Neural progenitor cell (in vitro differentiated cells): ENCODE results near the gene RPP14.

Source experiments
- CTCF ChIP-seq: fragments of 200-600 bp; sonication (generic); IDR thresholded peaks from 2 replicates; pipeline ENCODE4 v1.5.1; 2017; ENCODE audit warnings: antibody characterized with exemption, mild to moderate bottlenecking
- EZH2 ChIP-seq: fragments of 200-600 bp; sonication (generic); IDR thresholded peaks from 2 replicates; pipeline ENCODE4 v1.6.1; 2017; ENCODE audit warnings: antibody characterized with exemption, mild to moderate bottlenecking, moderate library complexity

DNA sequence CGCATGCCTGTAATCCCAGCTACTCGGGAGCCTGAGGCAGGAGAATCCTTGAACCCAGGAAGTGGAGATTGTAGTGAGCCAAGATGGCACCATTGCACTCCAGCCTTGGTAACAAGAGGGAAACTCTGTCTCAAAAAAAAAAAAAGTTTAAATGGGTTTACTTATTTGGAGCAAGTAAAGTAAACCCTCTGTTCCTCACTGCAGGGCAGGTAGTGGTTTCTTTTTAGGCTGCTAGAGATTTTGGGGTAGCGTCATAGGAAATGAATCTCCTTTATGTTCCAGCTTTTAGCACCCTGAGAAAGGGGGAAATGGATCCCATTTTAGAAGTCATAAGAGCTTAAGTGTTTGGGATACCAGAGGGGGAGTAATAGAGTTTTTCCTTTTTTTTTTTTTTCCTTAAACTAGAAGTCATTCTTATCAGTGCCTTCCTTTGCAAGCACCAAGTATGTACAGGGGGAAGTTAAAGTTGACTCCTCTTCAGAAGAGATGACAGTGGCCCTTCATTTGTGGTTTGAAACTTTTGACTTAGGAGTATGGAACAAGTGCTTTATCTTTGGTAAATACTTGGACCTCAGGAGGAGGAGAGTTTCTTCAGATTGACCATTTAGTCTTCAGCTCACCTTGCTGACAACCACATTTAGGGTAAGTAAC lies 34.7 kb downstream of the RPP14 start:
- no peak for TF ChIP-seq CTCF
- TF ChIP-seq EZH2: no peak
